Activated CD4-positive, CD25-positive, alpha-beta regulatory T cell treated with anti-CD3 and anti-CD28 coated beads, Interleukin-2, amount 50 U/mL, for 24 hours (primary cell): ENCODE data around the gene GTPBP2.

Experiments used
- ATAC-seq, 2 donors: fragments of 150-1000 bp; cut with Tn5 transposase; one replicate each; pipeline ENCODE4 v1.10.0; 2021; ENCODE audit warnings: mild to moderate bottlenecking in 1 of 2, moderate library complexity in 1 of 2

Gene GTPBP2

DNA sequence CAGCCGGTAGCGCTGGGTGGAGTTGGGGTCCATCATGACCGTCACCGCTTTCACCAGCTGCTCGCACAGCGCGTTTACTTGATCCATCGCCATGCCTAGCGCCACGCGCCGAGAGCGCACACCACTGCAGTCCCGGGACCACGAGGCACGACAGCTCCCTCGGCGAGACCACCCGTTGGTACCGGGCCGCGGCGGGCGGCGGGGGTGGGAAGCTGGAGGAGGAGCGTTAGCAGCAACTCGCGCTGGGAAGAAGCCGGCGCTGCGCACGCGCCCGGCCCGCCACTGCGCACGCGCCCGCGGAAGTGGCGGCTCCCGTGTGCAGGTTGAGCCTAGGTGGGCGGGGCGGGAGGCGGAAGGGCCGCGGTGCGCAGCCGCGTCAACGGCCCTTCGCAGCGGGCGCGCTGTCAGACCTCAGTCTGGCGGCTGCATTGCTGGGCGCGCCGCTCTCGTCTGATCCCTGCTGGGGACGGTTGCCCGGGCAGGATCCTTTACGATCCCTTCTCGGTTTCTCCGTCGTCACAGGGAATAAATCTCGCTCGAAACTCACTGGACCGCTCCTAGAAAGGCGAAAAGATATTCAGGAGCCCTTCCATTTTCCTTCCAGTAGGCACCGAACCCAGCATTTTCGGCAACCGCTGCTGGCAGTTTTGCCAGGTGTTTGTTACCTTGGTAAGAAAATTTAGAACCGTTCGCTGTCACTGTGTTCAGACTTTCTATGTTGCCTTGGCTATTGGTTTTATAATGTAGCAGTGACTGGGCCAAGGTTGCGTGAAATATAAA, 53.1 kb downstream of the GTPBP2 start, which contains the start of the genes POLH and XPO5:
TSS of gene POLH (plus strand) at position 414 of the 780 bp plus-strand sequence. CDS start 6,135 bp downstream, outside the sequence.
TSS of gene XPO5 (minus strand) at position 267 of the 780 bp plus-strand sequence. CDS start at position 93, 174 bp downstream.
- ATAC-seq: peak; percentile 88 to 92

DNA sequence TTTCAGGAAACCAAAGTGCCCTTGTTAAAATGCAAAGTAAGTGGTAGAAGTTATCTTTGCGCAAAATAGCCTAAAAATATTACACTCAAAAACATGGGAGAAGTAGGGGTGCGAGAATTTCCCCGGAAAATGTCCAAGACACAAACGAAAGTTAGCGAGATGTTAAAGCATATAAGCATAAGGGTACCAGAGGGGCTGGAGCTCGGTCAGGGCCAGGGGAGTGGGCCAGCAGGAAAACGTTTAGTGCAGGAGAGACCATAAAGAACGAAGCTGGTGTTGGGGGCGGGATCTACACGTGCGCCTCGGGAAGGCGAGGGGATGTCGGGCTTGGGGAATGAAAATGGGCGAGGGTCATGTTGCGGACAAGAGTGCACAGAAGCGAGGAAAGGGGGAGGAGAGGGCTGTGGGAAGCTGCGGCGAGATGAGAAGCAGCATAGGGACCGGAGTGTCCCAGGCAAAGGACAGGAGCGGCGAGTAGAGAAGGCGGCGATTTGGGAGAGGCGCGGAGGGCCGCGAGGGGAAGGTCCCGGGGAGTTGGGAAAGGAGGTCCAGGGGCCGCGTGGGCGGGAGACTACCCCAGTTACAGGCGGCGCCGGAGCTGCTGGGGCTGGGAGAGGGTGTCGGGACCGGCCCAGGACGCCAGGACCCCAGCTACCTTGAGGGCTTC, 53.8 kb downstream of the GTPBP2 start:
- peak in 1 of 2 donors; percentile 2 for ATAC-seq

DNA sequence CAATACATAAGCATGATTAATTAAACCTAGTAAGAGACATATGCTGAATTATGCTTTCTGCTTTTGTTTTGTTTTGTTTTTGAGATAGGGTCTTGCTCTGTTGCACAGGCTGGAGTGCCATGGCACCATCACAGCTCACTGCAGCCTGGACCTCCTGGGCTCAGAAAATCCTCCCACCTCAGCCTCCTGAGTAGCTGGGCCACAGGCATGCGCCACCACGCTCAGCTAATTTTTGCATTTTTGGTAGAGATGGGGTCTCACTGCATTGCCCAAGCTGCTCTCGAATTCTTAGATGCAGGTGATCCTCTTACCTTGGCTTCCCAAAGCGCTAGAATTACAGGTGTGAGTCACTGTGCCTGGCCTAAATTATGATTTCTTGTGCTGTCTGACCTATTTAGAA, 57.0 kb downstream of the GTPBP2 start:
- no peak for ATAC-seq

DNA sequence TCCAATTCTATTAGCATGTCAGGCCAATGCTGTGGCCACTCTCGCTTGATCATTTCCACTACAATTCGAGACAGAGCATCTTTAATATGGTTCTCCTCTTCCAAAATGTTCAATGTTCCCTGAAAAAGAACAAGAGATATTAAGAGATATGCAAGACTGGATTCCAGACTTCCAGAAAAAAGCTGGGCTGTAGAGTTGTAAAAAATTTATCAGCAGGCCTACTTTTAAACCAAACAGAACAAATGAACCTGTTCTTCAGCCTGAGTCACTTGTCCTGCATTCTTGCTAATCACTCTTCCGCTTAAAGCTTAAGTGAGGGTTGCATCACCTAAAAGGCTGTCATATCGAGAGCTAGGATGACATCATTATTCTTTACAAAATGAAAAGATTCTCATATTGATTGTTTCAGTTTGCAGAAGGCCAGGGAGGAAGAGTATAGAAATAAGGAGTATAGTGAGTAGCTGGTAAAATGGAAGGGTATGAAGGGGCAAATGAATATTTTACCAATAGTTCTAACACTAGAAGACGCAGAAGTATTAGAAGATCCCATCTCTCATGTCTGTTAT, 58.1 kb downstream of the GTPBP2 start:
- ATAC-seq: peak; percentile 57 to 78
